Cardiac atrium fibroblast (primary cell): Measurements from ENCODE around the gene SKA1. TPM values are rescaled to one million over a fixed set of nuclear protein-coding genes. Genes with fewer than 3 reads are reported as not detected.

Experiments
- total RNA-seq: library from RNA; depleted of rRNA; stranded (reverse); fragments of >200 nt; gene quantifications from 2 replicates; pipeline ENCODE4 v1.2.3, GENCODE V29; 2015

Gene SKA1
- total RNA-seq = 2.7 and 5.5 TPM in 2 replicates

GRCh38 chr18:50374753-50375391, at the start of gene SKA1:
Gene SKA1, plus strand, starts transcription at chr18:50375046. Its CDS starts 785 bp downstream, at chr18:50375831.

Other genes starting within 250 kb of the SKA1 start
- gene MYO5B, start 179.9 kb upstream of the SKA1 start, total RNA-seq = not detected in 2 replicates
- gene CFAP53, start 108.6 kb upstream of the SKA1 start, total RNA-seq = not detected in 2 replicates
- 43.7 and 50.7 TPM in 2 replicates for gene MBD1, start 93.5 kb upstream of the SKA1 start, total RNA-seq
- gene CXXC1, start 87.4 kb upstream of the SKA1 start, total RNA-seq = 45.7 and 52.5 TPM in 2 replicates
- gene MAPK4, start 185.0 kb downstream of the SKA1 start, total RNA-seq = 0.16 TPM in 1 of 2 replicates, not detected in the other